ENCODE results near the gene ZNF236. TPM values are rescaled to one million over a fixed set of nuclear protein-coding genes. Genes with fewer than 3 reads are reported as not detected.

ZNF236 gene
- total RNA-seq, 1 experiment from 2014 or later = 22.2 TPM

- H3K4me3 Mint-ChIP-seq (ENCODE audit: low read depth, unreplicated experiment) = no peak overlapping the region
- peak; percentile 9 for DNase-seq
- TF ChIP-seq CTCF (IDR thresholded peaks at IDR 0.05; ENCODE audit: unreplicated experiment) = no peak
- no peak overlapping the region for H3K27ac Mint-ChIP-seq (ENCODE audit: unreplicated experiment)
- no TSS peak for BruUV-seq (replicated peaks)
- H3K9me3 Mint-ChIP-seq (ENCODE audit: low read depth, unreplicated experiment) = no peaks in the 10 kb centered on the region
- CTCF ChIA-PET = no interaction called here
- intact Hi-C loops (cut with micrococcal nuclease; ENCODE audit: unreplicated experiment) = no loop called here
- no peaks in the 10 kb centered on the region for H3K36me3 Mint-ChIP-seq (ENCODE audit: insufficient read depth, unreplicated experiment)
- H3K4me1 Mint-ChIP-seq (ENCODE audit: low read depth, unreplicated experiment) = no peaks in the 10 kb centered on the region
- H3K27me3 Mint-ChIP-seq (ENCODE audit: unreplicated experiment) = no peaks in the 10 kb centered on the region
These were observed 99.8 kb downstream of the ZNF236 start for GRCh38 chr18:76922107-76922506.

- H3K36me3 Mint-ChIP-seq (ENCODE audit: insufficient read depth, unreplicated experiment) = peaks cover 6% of the 10 kb centered on the region
- H3K27ac Mint-ChIP-seq (ENCODE audit: unreplicated experiment) = no peak overlapping the region
- TF ChIP-seq CTCF (IDR thresholded peaks at IDR 0.05; ENCODE audit: unreplicated experiment) = peak; percentile 52
- BruUV-seq (replicated peaks) = no TSS peak
- intact Hi-C loops (cut with micrococcal nuclease; ENCODE audit: unreplicated experiment) = loop anchor here (1.0 kb wide), 1 partner anchor 121 kb away; no protein-coding TSS in a partner anchor
- CTCF ChIA-PET = interaction anchor here (0.5 to 1.0 kb wide), 2 partner anchors 120 to 654 kb away, joined by 3 to 4 read pairs; no protein-coding TSS in a partner anchor
- H3K9me3 Mint-ChIP-seq (ENCODE audit: low read depth, unreplicated experiment) = no peaks in the 10 kb centered on the region
- no peak overlapping the region for H3K4me3 Mint-ChIP-seq (ENCODE audit: low read depth, unreplicated experiment)
- H3K4me1 Mint-ChIP-seq (ENCODE audit: low read depth, unreplicated experiment) = no peaks in the 10 kb centered on the region
- DNase-seq = peak; percentile 55
- no peaks in the 10 kb centered on the region for H3K27me3 Mint-ChIP-seq (ENCODE audit: unreplicated experiment)
These were observed 101.2 kb downstream of the ZNF236 start for GRCh38 chr18:76923485-76924085.

- CTCF ChIA-PET = no interaction called here
- no peak overlapping the region for H3K27ac Mint-ChIP-seq (ENCODE audit: unreplicated experiment)
- no peak for DNase-seq
These were observed 103.1 kb downstream of the ZNF236 start for GRCh38 chr18:76925501-76925900.

GRCh38 chr18:76927223-76927725, 104.9 kb downstream of the ZNF236 start:
- H3K4me1 Mint-ChIP-seq (ENCODE audit: low read depth, unreplicated experiment) = no peaks in the 10 kb centered on the region
- DNase-seq = no peak
- intact Hi-C loops (cut with micrococcal nuclease; ENCODE audit: unreplicated experiment) = no loop called here
- no peaks in the 10 kb centered on the region for H3K9me3 Mint-ChIP-seq (ENCODE audit: low read depth, unreplicated experiment)
- no peak for TF ChIP-seq CTCF (IDR thresholded peaks at IDR 0.05; ENCODE audit: unreplicated experiment)
- CTCF ChIA-PET = interaction anchor here (0.5 kb wide), 1 partner anchor 72 kb away, joined by 4 read pairs; no protein-coding TSS in a partner anchor
- no peak overlapping the region for H3K4me3 Mint-ChIP-seq (ENCODE audit: low read depth, unreplicated experiment)
- no peak overlapping the region for H3K27ac Mint-ChIP-seq (ENCODE audit: unreplicated experiment)
- peaks cover 6% of the 10 kb centered on the region for H3K36me3 Mint-ChIP-seq (ENCODE audit: insufficient read depth, unreplicated experiment)
- H3K27me3 Mint-ChIP-seq (ENCODE audit: unreplicated experiment) = no peaks in the 10 kb centered on the region
- no TSS peak for BruUV-seq (replicated peaks)

More at GRCh38 chr18:76925501-76925900, 103.1 kb downstream of the ZNF236 start:
- no peak overlapping the region for H3K4me3 Mint-ChIP-seq (ENCODE audit: low read depth, unreplicated experiment)
- H3K4me1 Mint-ChIP-seq (ENCODE audit: low read depth, unreplicated experiment) = no peaks in the 10 kb centered on the region
- no peaks in the 10 kb centered on the region for H3K9me3 Mint-ChIP-seq (ENCODE audit: low read depth, unreplicated experiment)
- peaks cover 6% of the 10 kb centered on the region for H3K36me3 Mint-ChIP-seq (ENCODE audit: insufficient read depth, unreplicated experiment)
- no peak for TF ChIP-seq CTCF (IDR thresholded peaks at IDR 0.05; ENCODE audit: unreplicated experiment)
- no TSS peak for BruUV-seq (replicated peaks)
- no peaks in the 10 kb centered on the region for H3K27me3 Mint-ChIP-seq (ENCODE audit: unreplicated experiment)
- intact Hi-C loops (cut with micrococcal nuclease; ENCODE audit: unreplicated experiment) = no loop called here

Measured in Calu3 (cell line).